ENCODE data around the gene MPHOSPH8. TPM values are rescaled to one million over a fixed set of nuclear protein-coding genes. Genes with fewer than 3 reads are reported as not detected.
"Not testable (repeated sequence)": the region's sequence is repeated elsewhere in the genome, so short reads cannot be mapped to it uniquely, and the experiment has no call there.

Gene MPHOSPH8
- total RNA-seq, 1 donor from 2014 or later, result 44.3 TPM

DNA sequence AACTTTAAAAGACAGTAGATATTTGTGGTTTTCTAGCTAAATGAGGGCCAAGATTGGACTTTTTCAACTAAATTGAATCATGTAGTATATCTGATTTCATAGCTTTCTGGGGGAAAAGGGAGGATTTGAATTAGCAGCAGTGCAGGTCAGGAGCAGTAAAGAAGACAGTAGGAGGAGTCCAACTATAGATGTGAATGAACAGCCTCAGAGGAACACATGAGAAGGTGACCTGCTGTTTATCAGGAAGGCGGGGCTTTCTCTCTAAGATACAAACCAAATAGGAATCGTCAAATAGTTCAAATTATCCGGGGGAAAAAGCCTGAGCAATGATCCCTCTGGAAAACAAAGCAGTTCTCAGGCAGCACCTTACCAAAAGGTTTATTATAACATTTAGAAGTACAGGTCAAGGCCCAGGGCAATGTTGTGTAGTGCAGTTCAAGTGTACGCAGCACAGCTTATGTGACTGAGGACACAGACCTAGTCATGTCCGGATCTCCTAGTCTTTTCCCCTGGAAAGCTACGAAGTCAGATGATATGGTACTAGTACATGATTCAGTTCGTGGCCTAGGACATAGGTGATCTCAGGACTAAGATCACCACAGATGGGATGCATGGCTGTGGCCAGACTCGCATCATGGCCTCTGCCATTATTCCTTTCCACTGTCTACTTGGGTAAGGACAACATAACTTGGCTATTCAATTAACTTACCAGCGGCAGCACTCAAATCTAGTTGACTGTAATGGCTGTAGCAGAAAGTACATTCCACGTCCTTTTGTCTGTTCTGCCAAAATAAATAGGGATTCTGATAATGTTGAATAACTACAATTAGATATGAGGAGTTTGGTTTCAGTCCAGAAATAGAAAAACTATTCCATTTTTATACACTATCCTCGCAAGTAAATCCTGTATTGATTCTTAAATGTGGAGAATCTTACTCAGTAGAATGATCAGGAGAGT, 40.3 kb downstream of the MPHOSPH8 start:
- intact Hi-C loops (cut with micrococcal nuclease), result no loop called here
- H3K36me3 Mint-ChIP-seq (ENCODE audit: low read depth), result peaks cover 54% of the 10 kb centered on the region
- no peak overlapping the region for H3K27ac Mint-ChIP-seq

DNA sequence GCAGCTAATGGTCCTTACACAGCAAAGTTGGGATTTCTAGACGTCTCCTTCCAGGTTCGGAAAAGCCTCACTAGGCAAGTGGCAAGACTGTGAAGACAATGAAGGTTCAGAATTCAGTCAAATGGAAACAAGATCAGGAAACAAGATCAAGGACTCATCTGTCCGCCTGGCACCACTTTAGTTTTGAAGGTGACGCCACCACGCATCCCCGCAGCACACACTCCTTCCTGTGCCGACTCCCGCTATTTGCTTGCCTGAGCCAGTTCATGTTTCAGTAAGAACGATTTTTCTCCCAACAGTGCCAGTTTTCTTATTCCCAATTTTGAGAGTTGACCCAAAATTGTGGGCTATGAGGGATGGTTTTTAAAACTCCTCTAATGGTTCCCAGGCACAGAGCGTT, 41.4 kb downstream of the MPHOSPH8 start:
- no peaks in the 10 kb centered on the region for H3K27me3 Mint-ChIP-seq (ENCODE audit: insufficient read depth)
- peaks cover 5% of the 10 kb centered on the region for H3K4me1 Mint-ChIP-seq (ENCODE audit: low read depth)
- H3K36me3 Mint-ChIP-seq (ENCODE audit: low read depth), result peaks cover 47% of the 10 kb centered on the region
- no peak for DNase-seq (ENCODE audit: low spot score)
- H3K4me3 Mint-ChIP-seq, result no peak overlapping the region
- no peak overlapping the region for H3K27ac Mint-ChIP-seq
- H3K9me3 Mint-ChIP-seq, result no peaks in the 10 kb centered on the region
- intact Hi-C loops (cut with micrococcal nuclease), result no loop called here

More for the DNA sequence above, 40.3 kb downstream of the MPHOSPH8 start:
- no peak overlapping the region for H3K4me3 Mint-ChIP-seq
- H3K4me1 Mint-ChIP-seq (ENCODE audit: low read depth), result peaks cover 5% of the 10 kb centered on the region
- DNase-seq (ENCODE audit: low spot score), result no peak
- H3K9me3 Mint-ChIP-seq, result no peaks in the 10 kb centered on the region
- no peaks in the 10 kb centered on the region for H3K27me3 Mint-ChIP-seq (ENCODE audit: insufficient read depth)

GRCh38 chr13:19676168-19676567, 42.7 kb downstream of the MPHOSPH8 start:
- DNase-seq (ENCODE audit: low spot score), result no peak
- no peak overlapping the region for H3K4me3 Mint-ChIP-seq
- no peak overlapping the region for H3K27ac Mint-ChIP-seq
- peaks cover 37% of the 10 kb centered on the region for H3K36me3 Mint-ChIP-seq (ENCODE audit: low read depth)
- intact Hi-C loops (cut with micrococcal nuclease), result no loop called here
- H3K27me3 Mint-ChIP-seq (ENCODE audit: insufficient read depth), result no peaks in the 10 kb centered on the region
- no peaks in the 10 kb centered on the region for H3K9me3 Mint-ChIP-seq
- peaks cover 5% of the 10 kb centered on the region for H3K4me1 Mint-ChIP-seq (ENCODE audit: low read depth)

- Mint-ChIP-seq H3K4me3 (no peak overlapping the region), H3K9me3 (no peaks in the 10 kb centered on the region), H3K4me1 (ENCODE audit: low read depth) (peaks cover 24% of the 10 kb centered on the region), H3K27ac (no peak overlapping the region), H3K27me3 (ENCODE audit: insufficient read depth) (no peaks in the 10 kb centered on the region), H3K36me3 (ENCODE audit: low read depth) (peaks cover 15% of the 10 kb centered on the region)
- DNase-seq (ENCODE audit: low spot score), result no peak
- intact Hi-C loops (cut with micrococcal nuclease), result loop anchor here (5.0 to 10.0 kb wide), 3 partner anchors 102 to 484 kb away; partner anchors contain the start of genes GJA3 and PSPC1
Measured at GRCh38 chr13:19680751-19681150, 47.3 kb downstream of the MPHOSPH8 start.

- H3K36me3 Mint-ChIP-seq (ENCODE audit: low read depth), result peaks cover 12% of the 10 kb centered on the region
- H3K9me3 Mint-ChIP-seq, result no peaks in the 10 kb centered on the region
- intact Hi-C loops (cut with micrococcal nuclease), result loop anchor here (5.0 to 10.0 kb wide), 3 partner anchors 101 to 483 kb away; partner anchors contain the start of genes GJA3 and PSPC1
- peaks cover 24% of the 10 kb centered on the region for H3K4me1 Mint-ChIP-seq (ENCODE audit: low read depth)
- H3K27ac Mint-ChIP-seq, result no peak overlapping the region
- DNase-seq (ENCODE audit: low spot score), result no peak
- no peak overlapping the region for H3K4me3 Mint-ChIP-seq
- H3K27me3 Mint-ChIP-seq (ENCODE audit: insufficient read depth), result no peaks in the 10 kb centered on the region
Measured at GRCh38 chr13:19681517-19681916, 48.1 kb downstream of the MPHOSPH8 start.

GRCh38 chr13:19685034-19685433, 51.6 kb downstream of the MPHOSPH8 start:
- H3K4me3 Mint-ChIP-seq, result no peak overlapping the region
- peaks cover 7% of the 10 kb centered on the region for H3K36me3 Mint-ChIP-seq (ENCODE audit: low read depth)
- no peaks in the 10 kb centered on the region for H3K27me3 Mint-ChIP-seq (ENCODE audit: insufficient read depth)
- H3K4me1 Mint-ChIP-seq (ENCODE audit: low read depth), result peaks cover 19% of the 10 kb centered on the region
- intact Hi-C loops (cut with micrococcal nuclease), result loop anchor here (10.0 kb wide), 1 partner anchor 480 kb away; the partner anchor contains the start of gene GJA3
- H3K9me3 Mint-ChIP-seq, result no peaks in the 10 kb centered on the region
- no peak for DNase-seq (ENCODE audit: low spot score)
- no peak overlapping the region for H3K27ac Mint-ChIP-seq

- intact Hi-C loops (cut with micrococcal nuclease), result loop anchor here (10.0 kb wide), 1 partner anchor 479 kb away; the partner anchor contains the start of gene GJA3
- peaks cover 7% of the 10 kb centered on the region for H3K36me3 Mint-ChIP-seq (ENCODE audit: low read depth)
- DNase-seq (ENCODE audit: low spot score), result no peak
- H3K27ac Mint-ChIP-seq, result no peak overlapping the region
- no peak overlapping the region for H3K4me3 Mint-ChIP-seq
- no peaks in the 10 kb centered on the region for H3K9me3 Mint-ChIP-seq
- H3K27me3 Mint-ChIP-seq (ENCODE audit: insufficient read depth), result no peaks in the 10 kb centered on the region
- H3K4me1 Mint-ChIP-seq (ENCODE audit: low read depth), result peaks cover 19% of the 10 kb centered on the region
Measured at GRCh38 chr13:19685437-19685836, 52.0 kb downstream of the MPHOSPH8 start.

GRCh38 chr13:19691447-19691846, 58.0 kb downstream of the MPHOSPH8 start:
- H3K9me3 Mint-ChIP-seq; H3K27ac Mint-ChIP-seq; intact Hi-C loops (cut with micrococcal nuclease): not testable (repeated sequence)

DNA sequence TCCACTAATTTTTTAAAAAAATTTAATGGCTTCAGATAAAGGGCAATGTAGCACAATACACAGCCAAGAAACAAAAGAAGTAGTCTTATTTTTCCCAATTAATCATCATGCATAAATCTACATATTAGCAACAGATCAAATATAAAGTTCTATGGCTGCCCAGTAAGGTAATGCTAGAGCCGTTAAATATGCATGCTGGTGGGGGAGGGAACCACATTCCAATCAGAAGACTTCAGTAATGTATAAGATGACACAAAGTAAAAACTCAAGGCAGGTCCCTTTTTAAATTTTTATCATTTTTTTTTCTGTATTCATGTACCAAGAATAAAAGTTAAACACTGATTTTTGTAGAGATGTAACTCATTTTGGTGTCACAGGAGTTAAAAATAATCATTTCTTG, 62.0 kb downstream of the MPHOSPH8 start:
- no peak overlapping the region for H3K27ac Mint-ChIP-seq
- no peaks in the 10 kb centered on the region for H3K27me3 Mint-ChIP-seq (ENCODE audit: insufficient read depth)
- no peak for DNase-seq (ENCODE audit: low spot score)
- H3K36me3 Mint-ChIP-seq (ENCODE audit: low read depth), result peaks cover 7% of the 10 kb centered on the region
- intact Hi-C loops (cut with micrococcal nuclease), result no loop called here
- peaks cover 10% of the 10 kb centered on the region for H3K4me1 Mint-ChIP-seq (ENCODE audit: low read depth)
- no peaks in the 10 kb centered on the region for H3K9me3 Mint-ChIP-seq
- H3K4me3 Mint-ChIP-seq, result no peak overlapping the region

More at GRCh38 chr13:19691447-19691846, 58.0 kb downstream of the MPHOSPH8 start:
- not testable (repeated sequence) for H3K4me3 Mint-ChIP-seq; DNase-seq (ENCODE audit: low spot score); H3K27me3 Mint-ChIP-seq (ENCODE audit: insufficient read depth); H3K36me3 Mint-ChIP-seq (ENCODE audit: low read depth)
- peaks cover 10% of the 10 kb centered on the region for H3K4me1 Mint-ChIP-seq (ENCODE audit: low read depth)

- Mint-ChIP-seq H3K4me1 (ENCODE audit: low read depth) (peaks cover 10% of the 10 kb centered on the region), H3K9me3 (no peaks in the 10 kb centered on the region), H3K27ac (no peak overlapping the region), H3K27me3 (ENCODE audit: insufficient read depth) (no peaks in the 10 kb centered on the region), H3K36me3 (ENCODE audit: low read depth) (peaks cover 7% of the 10 kb centered on the region), H3K4me3 (no peak overlapping the region)
- intact Hi-C loops (cut with micrococcal nuclease), result no loop called here
- no peak for DNase-seq (ENCODE audit: low spot score)
Measured at GRCh38 chr13:19695829-19696228, 62.4 kb downstream of the MPHOSPH8 start.

GRCh38 chr13:19700963-19701362, 67.5 kb downstream of the MPHOSPH8 start:
- H3K4me1 Mint-ChIP-seq (ENCODE audit: low read depth); H3K27me3 Mint-ChIP-seq (ENCODE audit: insufficient read depth); H3K4me3 Mint-ChIP-seq; H3K27ac Mint-ChIP-seq; intact Hi-C loops (cut with micrococcal nuclease); H3K9me3 Mint-ChIP-seq; DNase-seq (ENCODE audit: low spot score); H3K36me3 Mint-ChIP-seq (ENCODE audit: low read depth): not testable (repeated sequence)

DNA sequence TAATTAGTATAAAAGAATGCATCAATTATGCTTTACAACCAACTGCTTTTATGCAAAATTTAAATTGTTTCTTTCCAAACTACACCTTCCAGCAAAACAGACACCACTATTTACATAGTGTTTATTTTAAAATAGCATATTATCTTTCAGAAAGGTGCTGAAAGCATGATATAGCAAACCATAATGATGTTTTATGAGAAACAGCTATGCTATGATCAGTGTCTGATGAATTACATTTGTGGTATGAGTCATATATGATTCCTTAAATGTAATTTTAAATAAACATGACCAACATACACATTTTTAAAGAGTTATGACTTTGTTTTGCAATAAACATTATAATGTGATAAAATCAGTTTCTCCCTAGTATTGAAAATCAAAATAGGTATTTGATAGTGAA, 68.2 kb downstream of the MPHOSPH8 start:
- H3K9me3 Mint-ChIP-seq; H3K27ac Mint-ChIP-seq; H3K27me3 Mint-ChIP-seq (ENCODE audit: insufficient read depth); H3K4me1 Mint-ChIP-seq (ENCODE audit: low read depth); H3K36me3 Mint-ChIP-seq (ENCODE audit: low read depth); DNase-seq (ENCODE audit: low spot score); intact Hi-C loops (cut with micrococcal nuclease); H3K4me3 Mint-ChIP-seq: not testable (repeated sequence)

GRCh38 chr13:19704256-19704655, 70.8 kb downstream of the MPHOSPH8 start:
- H3K4me3 Mint-ChIP-seq; H3K27ac Mint-ChIP-seq; DNase-seq (ENCODE audit: low spot score); intact Hi-C loops (cut with micrococcal nuclease); H3K4me1 Mint-ChIP-seq (ENCODE audit: low read depth); H3K9me3 Mint-ChIP-seq; H3K27me3 Mint-ChIP-seq (ENCODE audit: insufficient read depth): not testable (repeated sequence)
- peaks cover 11% of the 10 kb centered on the region for H3K36me3 Mint-ChIP-seq (ENCODE audit: low read depth)
